Activated CD4-positive, alpha-beta T cell treated with anti-CD3 and anti-CD28 coated beads for 1 hour (primary cell): Measurements from ENCODE around the gene DNAJC5.
A peak's percentile ranks its signal among the peaks of the same experiment; 100 is the strongest.
"Not testable (repeated sequence)": the region's sequence is repeated elsewhere in the genome, so short reads cannot be mapped to it uniquely, and the experiment has no call there.

ENCODE experiments used
- DNase-seq: peaks from one replicate; pipeline ENCODE4 v3.0.0-alpha.2; 2020

The DNAJC5 gene

GRCh38 chr20:63894358-63895201, at the start of gene DNAJC5:
DNAJC5 (plus strand) TSS chr20:63895126; CDS start chr20:63928346, 33,220 bp downstream.
- DNase-seq = peak; percentile 97

GRCh38 chr20:63846128-63846771, 48.7 kb upstream of the DNAJC5 start:
- DNase-seq = no peak

- DNase-seq = no peak
These were observed 48.1 kb upstream of the DNAJC5 start for GRCh38 chr20:63846888-63847236.

- DNase-seq = no peak
These were observed 47.5 kb upstream of the DNAJC5 start for GRCh38 chr20:63847237-63848002.

GRCh38 chr20:63848003-63848911, 46.7 kb upstream of the DNAJC5 start:
- DNase-seq = no peak

GRCh38 chr20:63850689-63851547, 44.0 kb upstream of the DNAJC5 start:
- DNase-seq = no peak

- not testable (repeated sequence) for DNase-seq
These were observed 43.4 kb upstream of the DNAJC5 start for GRCh38 chr20:63851548-63851943.

GRCh38 chr20:63853733-63854068, 41.2 kb upstream of the DNAJC5 start:
- DNase-seq = not testable (repeated sequence)

- no peak for DNase-seq
These were observed 40.7 kb upstream of the DNAJC5 start for GRCh38 chr20:63854069-63854765.

GRCh38 chr20:63854766-63855362, 40.1 kb upstream of the DNAJC5 start:
- no peak for DNase-seq

- DNase-seq = no peak
These were observed 39.4 kb upstream of the DNAJC5 start for GRCh38 chr20:63855363-63856097.

GRCh38 chr20:63856098-63856511, 38.8 kb upstream of the DNAJC5 start:
- no peak for DNase-seq

GRCh38 chr20:63857764-63858392, 37.0 kb upstream of the DNAJC5 start:
- no peak for DNase-seq

GRCh38 chr20:63858393-63859165, 36.3 kb upstream of the DNAJC5 start:
- no peak for DNase-seq

- no peak for DNase-seq
These were observed 35.7 kb upstream of the DNAJC5 start for GRCh38 chr20:63859166-63859699.

GRCh38 chr20:63860325-63861051, 34.4 kb upstream of the DNAJC5 start:
- no peak for DNase-seq

GRCh38 chr20:63861365-63861934, 33.5 kb upstream of the DNAJC5 start, which contains the start of gene ABHD16B:
ABHD16B (plus strand) TSS chr20:63861498; CDS start chr20:63861541, 43 bp downstream.
- DNase-seq = no peak
